C4-2B (cell line): ENCODE data around the gene WNT6.

Experiments
- CTCF ChIP-seq: fragments of 450-650 bp; conservative IDR thresholded peaks from 2 replicates; pipeline ENCODE4 v1.5.1; 2017; ENCODE audit warnings: mild to moderate bottlenecking
- ZFX ChIP-seq: fragments of 450-650 bp; IDR thresholded peaks from 2 replicates; pipeline ENCODE4 v1.6.1; 2017

GRCh38 chr2:218823196-218823855 lies 36.3 kb upstream of the WNT6 start:
- TF ChIP-seq CTCF = no peak
- no peak for TF ChIP-seq ZFX
